ENCODE measurements around the gene NMT1.

The NMT1 gene

DNA sequence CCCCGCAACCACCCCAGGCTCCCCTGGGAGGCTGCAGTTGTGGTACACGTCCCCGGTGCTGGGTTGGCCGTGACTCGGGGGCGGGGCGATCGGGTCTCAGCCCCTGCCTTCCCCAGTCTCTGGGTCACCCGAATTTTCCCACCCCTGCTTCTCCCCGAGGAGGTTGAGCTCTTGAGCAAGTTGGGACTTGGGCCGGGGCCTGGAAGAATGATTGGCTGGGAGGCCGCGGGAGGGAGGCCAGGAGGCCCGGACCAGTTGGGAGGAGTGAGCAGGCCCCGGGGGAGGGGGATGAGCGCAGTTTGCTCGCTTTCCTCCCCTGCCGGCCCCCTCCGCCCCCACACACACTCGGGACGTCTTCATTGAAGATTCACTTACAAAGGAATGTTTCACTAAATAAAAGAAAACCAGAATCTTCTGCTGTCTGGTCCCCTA lies 82.7 kb downstream of the NMT1 start:
- Histone ChIP-seq H3K9me3 (ENCODE audit: control insufficient read depth, low read length) (no peaks in the 10 kb centered on the region), H3K79me2 (no peaks in the 10 kb centered on the region), H3K36me3 (ENCODE audit: control insufficient read depth, insufficient read depth, low read length) (no peaks in the 10 kb centered on the region), H3K27me3 (ENCODE audit: control insufficient read depth, insufficient read depth, low read length) (no peaks in the 10 kb centered on the region), H2AFZ (peak overlapping the region; percentile 78), H3K4me1 (no peaks in the 10 kb centered on the region), H3K27ac (peak overlapping the region; percentile 69), H3K4me2 (ENCODE audit: low read length) (peak overlapping the region; percentile 43), H3K4me3 (ENCODE audit: low read depth, low read length) (peak overlapping the region; percentile 45), H3K9ac (no peak overlapping the region)
- TF ChIP-seq, protein P1, sequence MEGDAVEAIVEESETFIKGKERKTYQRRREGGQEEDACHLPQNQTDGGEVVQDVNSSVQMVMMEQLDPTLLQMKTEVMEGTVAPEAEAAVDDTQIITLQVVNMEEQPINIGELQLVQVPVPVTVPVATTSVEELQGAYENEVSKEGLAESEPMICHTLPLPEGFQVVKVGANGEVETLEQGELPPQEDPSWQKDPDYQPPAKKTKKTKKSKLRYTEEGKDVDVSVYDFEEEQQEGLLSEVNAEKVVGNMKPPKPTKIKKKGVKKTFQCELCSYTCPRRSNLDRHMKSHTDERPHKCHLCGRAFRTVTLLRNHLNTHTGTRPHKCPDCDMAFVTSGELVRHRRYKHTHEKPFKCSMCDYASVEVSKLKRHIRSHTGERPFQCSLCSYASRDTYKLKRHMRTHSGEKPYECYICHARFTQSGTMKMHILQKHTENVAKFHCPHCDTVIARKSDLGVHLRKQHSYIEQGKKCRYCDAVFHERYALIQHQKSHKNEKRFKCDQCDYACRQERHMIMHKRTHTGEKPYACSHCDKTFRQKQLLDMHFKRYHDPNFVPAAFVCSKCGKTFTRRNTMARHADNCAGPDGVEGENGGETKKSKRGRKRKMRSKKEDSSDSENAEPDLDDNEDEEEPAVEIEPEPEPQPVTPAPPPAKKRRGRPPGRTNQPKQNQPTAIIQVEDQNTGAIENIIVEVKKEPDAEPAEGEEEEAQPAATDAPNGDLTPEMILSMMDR (IDR thresholded peaks at IDR 0.05) = no peak

DNA sequence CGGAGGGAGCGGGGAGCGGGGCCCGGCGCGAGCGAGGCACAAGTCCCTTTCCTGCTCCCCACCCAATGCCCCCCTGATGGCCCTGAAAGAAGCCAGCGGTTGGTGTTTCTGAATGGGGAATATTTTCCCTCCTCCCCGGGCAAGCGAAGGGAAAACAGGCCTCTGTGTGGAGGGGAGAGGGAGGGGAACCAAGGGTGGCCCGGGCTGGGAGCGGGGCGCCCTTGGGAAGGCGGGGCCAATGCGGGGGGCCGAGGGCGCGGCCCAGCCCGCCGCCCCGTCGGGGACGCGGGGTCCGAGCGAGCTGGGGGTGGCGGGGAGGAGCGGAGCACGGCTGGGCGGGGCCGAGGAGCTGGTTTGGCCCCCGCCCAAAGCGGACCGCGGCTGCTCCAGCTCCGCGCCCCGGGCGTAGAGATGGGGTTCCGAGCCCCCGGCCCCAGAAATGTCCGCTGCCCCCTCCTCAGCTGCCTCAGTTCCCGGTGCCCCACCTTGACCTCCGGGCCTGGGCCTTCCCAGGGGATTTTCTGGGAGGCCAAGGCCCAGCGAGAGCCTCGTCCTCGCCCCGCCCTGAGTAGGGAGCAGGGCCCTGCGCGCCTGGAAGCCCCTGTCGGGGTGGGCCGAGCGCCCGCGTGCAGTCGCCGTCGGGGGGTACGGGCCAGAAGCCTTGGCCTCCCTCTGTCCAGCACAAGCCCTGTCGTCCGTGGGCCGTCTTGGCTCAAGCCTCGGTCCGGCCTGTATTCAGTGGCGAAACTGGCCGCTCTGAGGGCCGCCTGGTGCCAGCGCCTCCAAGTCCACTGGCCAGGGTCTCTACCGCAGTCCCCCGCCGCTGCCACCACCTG lies 83.3 kb downstream of the NMT1 start:
- H3K36me3 ChIP-seq (ENCODE audit: control insufficient read depth, insufficient read depth, low read length) = no peaks in the 10 kb centered on the region
- H2AFZ ChIP-seq = peak overlapping the region; percentile 78
- H3K79me2 ChIP-seq = no peaks in the 10 kb centered on the region
- peak overlapping the region; percentile 43 for H3K4me2 ChIP-seq (ENCODE audit: low read length)
- peak overlapping the region; percentile 69 for H3K27ac ChIP-seq
- H3K9ac ChIP-seq = no peak overlapping the region
- peak overlapping the region; percentile 45 for H3K4me3 ChIP-seq (ENCODE audit: low read depth, low read length)
- no peaks in the 10 kb centered on the region for H3K4me1 ChIP-seq
- TF ChIP-seq, protein P1 (IDR thresholded peaks at IDR 0.05) = no peak
- H3K9me3 ChIP-seq (ENCODE audit: control insufficient read depth, low read length) = no peaks in the 10 kb centered on the region
- no peaks in the 10 kb centered on the region for H3K27me3 ChIP-seq (ENCODE audit: control insufficient read depth, insufficient read depth, low read length)

- H3K36me3 ChIP-seq (ENCODE audit: control insufficient read depth, insufficient read depth, low read length) = no peaks in the 10 kb centered on the region
- no peak overlapping the region for H3K9ac ChIP-seq
- H3K79me2 ChIP-seq = no peaks in the 10 kb centered on the region
- TF ChIP-seq, protein P1 (IDR thresholded peaks at IDR 0.05) = no peak
- no peaks in the 10 kb centered on the region for H3K4me1 ChIP-seq
- peak overlapping the region; percentile 69 for H3K27ac ChIP-seq
- H3K9me3 ChIP-seq (ENCODE audit: control insufficient read depth, low read length) = no peaks in the 10 kb centered on the region
- H3K4me2 ChIP-seq (ENCODE audit: low read length) = no peak overlapping the region
- H3K4me3 ChIP-seq (ENCODE audit: low read depth, low read length) = no peak overlapping the region
- no peak overlapping the region for H2AFZ ChIP-seq
- no peaks in the 10 kb centered on the region for H3K27me3 ChIP-seq (ENCODE audit: control insufficient read depth, insufficient read depth, low read length)
Measured at GRCh38 chr17:45145035-45145389, 83.9 kb downstream of the NMT1 start.

DNA sequence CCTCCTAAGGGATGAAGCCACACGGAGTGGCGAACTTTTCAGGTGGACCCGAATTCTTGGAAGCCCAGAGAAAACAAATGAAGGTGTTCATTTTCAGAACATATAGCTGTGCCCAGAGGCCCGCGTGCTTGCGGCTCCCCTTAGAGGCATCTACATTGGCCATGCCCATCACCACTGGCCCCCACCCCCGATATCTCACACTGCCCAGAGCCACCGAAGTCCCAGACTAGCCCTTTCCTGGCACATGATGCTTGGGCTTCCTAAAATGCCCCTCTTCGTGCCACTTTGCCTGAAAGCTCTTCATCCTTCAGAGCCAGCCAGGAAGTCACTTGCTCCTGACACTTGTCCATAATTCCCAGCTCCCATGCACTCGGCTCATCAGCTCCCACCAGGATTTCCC lies 85.0 kb downstream of the NMT1 start:
- H3K9ac ChIP-seq = no peak overlapping the region

More for the DNA sequence above, 85.0 kb downstream of the NMT1 start:
- Histone ChIP-seq H3K27ac (peak overlapping the region; percentile 100), H3K4me3 (ENCODE audit: low read depth, low read length) (peak overlapping the region; percentile 89), H3K79me2 (no peaks in the 10 kb centered on the region), H3K9me3 (ENCODE audit: control insufficient read depth, low read length) (no peaks in the 10 kb centered on the region), H2AFZ (no peak overlapping the region), H3K36me3 (ENCODE audit: control insufficient read depth, insufficient read depth, low read length) (no peaks in the 10 kb centered on the region), H3K27me3 (ENCODE audit: control insufficient read depth, insufficient read depth, low read length) (no peaks in the 10 kb centered on the region), H3K4me1 (no peaks in the 10 kb centered on the region), H3K4me2 (ENCODE audit: low read length) (peak overlapping the region; percentile 66)
- TF ChIP-seq, protein P1 (IDR thresholded peaks at IDR 0.05) = no peak

Measured in parathyroid adenoma (tissue), 2 donors.